ENCODE data around the gene ADAD1. TPM values are rescaled to one million over a fixed set of nuclear protein-coding genes. Genes with fewer than 3 reads are reported as not detected.

Gene ADAD1
- total RNA-seq, 1 donor from 2014 or later: not detected

- TF ChIP-seq CTCF (IDR thresholded peaks at IDR 0.05): no peak
- ATAC-seq (no peak), DNase-seq (no peak)
- intact Hi-C loops (cut with DNase I): no loop called here
- Histone ChIP-seq H3K27ac (no peak overlapping the region), H3K4me1 (no peaks in the 10 kb centered on the region), H3K27me3 (no peaks in the 10 kb centered on the region), H3K36me3 (no peaks in the 10 kb centered on the region), H3K9me3 (no peaks in the 10 kb centered on the region), H3K4me3 (no peak overlapping the region)
These were observed 97.9 kb downstream of the ADAD1 start for GRCh38 chr4:122476745-122477144.

Other genes with a start within 250 kb of the ADAD1 start
- gene BLTP1, start 226.7 kb upstream of the ADAD1 start, total RNA-seq: 80.0 TPM
- not detected for gene IL2, start 77.7 kb downstream of the ADAD1 start, total RNA-seq
- gene IL21, start 242.1 kb downstream of the ADAD1 start, total RNA-seq: not detected